Upper lobe of left lung (tissue), 6 donors: ENCODE data around the gene ADAM21. TPM values are rescaled to one million over a fixed set of nuclear protein-coding genes. Genes with fewer than 3 reads are reported as not detected.
"Not testable (repeated sequence)": the region's sequence is repeated elsewhere in the genome, so short reads cannot be mapped to it uniquely, and the experiment has no call there.

Experiments used
- ATAC-seq, 2 donors: fragments of 200-7000 bp; cut with Tn5 transposase; one replicate each; pipeline ENCODE4 v1.9.1; 2022; ENCODE audit warnings: mild to moderate bottlenecking in 2 of 2, moderate library complexity in 2 of 2; ENCODE audit not compliant: low FRiP score in 2 of 2
- DNase-seq, 2 donors: peaks; one replicate each; pipeline ENCODE4 v3.0.0-alpha.2; 2019 to 2020
- H3K27ac ChIP-seq, 4 donors: fragments of 200-600 bp; sonication (generic); one replicate each; pipeline ENCODE4 v1.5.1; 2016 to 2019
- H3K27me3 ChIP-seq, 4 donors: fragments of 200-600 bp; sonication (generic); one replicate each; pipeline ENCODE4 v1.5.1; 2017 to 2019
- H3K36me3 ChIP-seq, 4 donors: fragments of 200-600 bp; sonication (generic); one replicate each; pipeline ENCODE4 v1.5.1; 2016 to 2019
- H3K4me1 ChIP-seq, 4 donors: fragments of 200-600 bp; sonication (generic); one replicate each; pipeline ENCODE4 v1.5.1; 2018 to 2019
- H3K4me3 ChIP-seq, 4 donors: fragments of 200-600 bp; sonication (generic); one replicate each; pipeline ENCODE4 v1.5.1; 2017 to 2019; ENCODE audit warnings: mild to moderate bottlenecking in 2 of 4, moderate library complexity in 1 of 4
- H3K9me3 ChIP-seq, 4 donors: fragments of 200-600 bp; sonication (generic); one replicate each; pipeline ENCODE4 v1.5.1; 2018 to 2019
- EP300 ChIP-seq, 4 donors: sonication (generic); formaldehyde crosslinking; IDR thresholded peaks; one replicate each; pipeline ENCODE4 v1.5.1; 2017; ENCODE audit warnings: antibody characterized with exemption in 4 of 4, control low read depth in 2 of 4
- POLR2A ChIP-seq, 4 donors: fragments of 450-650 bp; IDR thresholded peaks; one replicate each; pipeline ENCODE4 v1.5.1; 2016 to 2017; ENCODE audit warnings: antibody characterized with exemption in 4 of 4, mild to moderate bottlenecking in 2 of 4
- POLR2AphosphoS5 ChIP-seq, 2 donors: sonication (generic); formaldehyde crosslinking; IDR thresholded peaks; one replicate each; pipeline ENCODE4 v1.5.1; 2017; ENCODE audit warnings: antibody characterized with exemption in 2 of 2
- WGBS, 2 donors: methylation state at CpG; one replicate each; pipeline ENCODE4 v1.1.5; 2017 to 2018; 5-methylcytosine and 5-hydroxymethylcytosine counted together
- total RNA-seq, 6 donors: library from RNA; depleted of rRNA in 4 of 6; stranded (reverse); fragments of >200 nt in 4 of 6; gene quantifications; one replicate each; pipeline versions ENCODE4 v1.1.0 to v1.2.1, GENCODE V29; 2016 to 2021
- TF ChIP-seq, protein P1 (sequence below), 6 experiments: fragments of 450-650 bp in 4 of 6; fragments of 200-600 bp in 2 of 6; sonication (generic) in 2 of 6; IDR thresholded peaks; one replicate each; pipeline ENCODE4 v1.5.1; 2016 to 2019; ENCODE audit warnings: antibody characterized with exemption in 6 of 6
- donor health status: DM: no; HTN: no; CAD: no; lungs with moderate emphysema.
- donor health status: DM: no; HTN: yes; CAD: no; lungs with severe emphysema.

Gene ADAM21
- total RNA-seq, 6 donors from 2014 or later, result 0.17 to 0.39 TPM; not detected in 4

DNA sequence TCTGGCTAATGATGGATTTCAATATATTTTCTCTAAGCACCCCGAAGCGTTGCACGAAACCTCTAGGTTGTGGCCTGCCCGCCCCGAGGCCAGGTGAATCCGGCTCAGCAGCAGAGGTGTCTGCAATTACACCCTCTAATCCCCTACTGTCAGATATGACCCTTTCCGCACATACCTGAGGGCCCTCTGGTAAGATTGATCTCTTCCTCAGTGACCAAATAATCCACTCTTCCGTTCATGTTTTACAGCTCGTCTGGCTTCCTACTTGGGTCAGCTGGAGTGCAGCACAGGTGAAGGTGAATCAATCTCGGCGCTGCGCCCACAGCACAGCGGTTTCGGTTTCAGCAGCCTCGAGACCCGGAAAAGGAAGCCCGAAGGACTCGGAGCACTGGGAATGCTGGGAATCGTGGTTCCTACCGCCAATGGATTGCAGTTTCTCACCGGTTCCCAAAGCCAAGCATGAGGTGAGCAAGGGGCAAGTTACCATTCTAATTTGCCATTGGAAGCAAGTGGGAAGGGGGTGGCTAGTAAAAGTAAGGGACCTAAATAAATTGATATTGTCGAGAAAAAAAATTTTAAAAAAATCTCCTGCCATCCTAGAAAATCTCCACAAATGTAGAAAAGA, 35.1 kb upstream of the ADAM21 start, which contains the start of gene SYNJ2BP:
Gene SYNJ2BP, minus strand, starts transcription at position 366 of the 625 bp plus-strand sequence. Its CDS starts 127 bp downstream, at position 239.
- H3K4me3 ChIP-seq, result peak within 1 kb of the TSS; percentile 45 to 87 (median 70)
- H3K27me3 ChIP-seq, result no peaks in the 10 kb centered on the region
- peaks cover 11 to 20% (median 16%) of the 10 kb centered on the region in 4 donors for H3K4me1 ChIP-seq
- ATAC-seq (peak; percentile 89 to 93), DNase-seq (peak; percentile 86)
- H3K36me3 ChIP-seq, result peaks cover 0 to 8% (median 0%) of the 10 kb centered on the region in 4 donors
- peak within 1 kb of the TSS; percentile 43 to 79 (median 72) for H3K27ac ChIP-seq
- no peaks in the 10 kb centered on the region for H3K9me3 ChIP-seq
- TF ChIP-seq EP300 (IDR thresholded peaks at IDR 0.05) (no peak), POLR2A (IDR thresholded peaks at IDR 0.05) (peak in 1 of 4 donors; percentile 53), POLR2AphosphoS5 (IDR thresholded peaks at IDR 0.05) (peak; percentile 65 to 72)
- TF ChIP-seq, protein P1, sequence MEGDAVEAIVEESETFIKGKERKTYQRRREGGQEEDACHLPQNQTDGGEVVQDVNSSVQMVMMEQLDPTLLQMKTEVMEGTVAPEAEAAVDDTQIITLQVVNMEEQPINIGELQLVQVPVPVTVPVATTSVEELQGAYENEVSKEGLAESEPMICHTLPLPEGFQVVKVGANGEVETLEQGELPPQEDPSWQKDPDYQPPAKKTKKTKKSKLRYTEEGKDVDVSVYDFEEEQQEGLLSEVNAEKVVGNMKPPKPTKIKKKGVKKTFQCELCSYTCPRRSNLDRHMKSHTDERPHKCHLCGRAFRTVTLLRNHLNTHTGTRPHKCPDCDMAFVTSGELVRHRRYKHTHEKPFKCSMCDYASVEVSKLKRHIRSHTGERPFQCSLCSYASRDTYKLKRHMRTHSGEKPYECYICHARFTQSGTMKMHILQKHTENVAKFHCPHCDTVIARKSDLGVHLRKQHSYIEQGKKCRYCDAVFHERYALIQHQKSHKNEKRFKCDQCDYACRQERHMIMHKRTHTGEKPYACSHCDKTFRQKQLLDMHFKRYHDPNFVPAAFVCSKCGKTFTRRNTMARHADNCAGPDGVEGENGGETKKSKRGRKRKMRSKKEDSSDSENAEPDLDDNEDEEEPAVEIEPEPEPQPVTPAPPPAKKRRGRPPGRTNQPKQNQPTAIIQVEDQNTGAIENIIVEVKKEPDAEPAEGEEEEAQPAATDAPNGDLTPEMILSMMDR (IDR thresholded peaks at IDR 0.05), result no peak
- 0 to 2% methylated on average over 22 of the region's 22 CpGs for WGBS, 2 donors

DNA sequence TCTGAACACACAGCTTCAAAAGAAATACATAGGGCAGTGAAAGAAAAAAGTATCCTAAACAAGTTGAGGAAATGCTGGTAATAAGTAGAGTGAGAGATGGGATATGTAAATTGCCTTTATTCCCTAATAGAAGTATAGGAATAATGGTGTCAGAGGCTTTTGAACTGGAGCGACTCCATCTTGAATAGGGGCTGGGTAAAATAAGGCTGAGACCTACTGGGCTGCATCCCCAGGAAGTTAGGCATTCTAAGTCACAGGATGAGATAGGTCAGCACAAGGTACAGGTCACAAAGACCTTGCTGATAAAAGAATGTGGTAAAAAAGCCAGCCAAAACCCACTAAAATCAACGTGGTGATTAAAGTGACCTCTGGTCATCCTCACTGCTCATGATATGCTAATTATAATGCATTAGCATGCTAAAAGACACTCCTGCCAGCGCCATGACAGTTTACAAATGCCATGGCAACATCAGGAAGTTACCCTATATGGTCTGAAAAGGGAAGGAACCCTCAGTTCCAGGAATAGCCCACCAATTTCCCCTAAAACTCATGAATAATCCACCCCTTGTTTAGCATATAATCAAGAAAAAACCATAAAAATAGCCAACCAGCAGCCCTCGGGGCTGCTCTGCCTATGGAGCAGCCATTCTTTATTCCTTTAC, 32.6 kb upstream of the ADAM21 start:
- 64 to 67% methylated on average over 4 of the region's 4 CpGs for WGBS, 2 donors

DNA sequence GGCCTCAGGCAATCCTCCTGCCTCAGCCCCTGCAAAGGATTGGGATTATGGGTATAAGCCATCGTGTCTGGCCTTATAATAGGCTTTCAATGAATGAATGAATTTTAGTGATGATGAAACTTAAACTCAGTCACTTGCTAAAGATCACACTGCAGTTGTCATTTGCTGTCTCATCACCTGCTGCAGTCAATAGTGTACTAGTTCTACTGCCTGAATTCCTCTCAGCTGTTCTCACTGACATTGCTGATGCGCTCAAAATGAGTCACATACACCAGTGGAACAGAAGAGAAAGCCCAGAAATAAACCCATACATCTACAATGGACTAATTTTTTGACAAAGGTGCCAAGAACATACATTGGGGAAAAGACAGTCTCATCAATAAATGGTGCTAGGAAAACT, 29.4 kb upstream of the ADAM21 start:
- no peaks in the 10 kb centered on the region for H3K4me1 ChIP-seq
- H3K27ac ChIP-seq, result no peak overlapping the region
- 88 to 93% methylated on average over 2 of the region's 2 CpGs for WGBS, 2 donors
- TF ChIP-seq POLR2A (IDR thresholded peaks at IDR 0.05) (no peak), EP300 (IDR thresholded peaks at IDR 0.05) (no peak), POLR2AphosphoS5 (IDR thresholded peaks at IDR 0.05) (no peak)
- TF ChIP-seq, protein P1 (IDR thresholded peaks at IDR 0.05), result no peak
- H3K36me3 ChIP-seq, result no peaks in the 10 kb centered on the region
- no peak overlapping the region for H3K4me3 ChIP-seq
- H3K9me3 ChIP-seq, result no peaks in the 10 kb centered on the region
- no peak for DNase-seq
- H3K27me3 ChIP-seq, result no peaks in the 10 kb centered on the region
- ATAC-seq, result no peak

More for the DNA sequence above, 32.6 kb upstream of the ADAM21 start:
- not testable (repeated sequence) for H3K27me3 ChIP-seq, H3K27ac ChIP-seq, H3K9me3 ChIP-seq, ATAC-seq, DNase-seq, H3K36me3 ChIP-seq, H3K4me3 ChIP-seq
- H3K4me1 ChIP-seq, result peaks cover 11 to 16% (median 15%) of the 10 kb centered on the region in 4 donors

DNA sequence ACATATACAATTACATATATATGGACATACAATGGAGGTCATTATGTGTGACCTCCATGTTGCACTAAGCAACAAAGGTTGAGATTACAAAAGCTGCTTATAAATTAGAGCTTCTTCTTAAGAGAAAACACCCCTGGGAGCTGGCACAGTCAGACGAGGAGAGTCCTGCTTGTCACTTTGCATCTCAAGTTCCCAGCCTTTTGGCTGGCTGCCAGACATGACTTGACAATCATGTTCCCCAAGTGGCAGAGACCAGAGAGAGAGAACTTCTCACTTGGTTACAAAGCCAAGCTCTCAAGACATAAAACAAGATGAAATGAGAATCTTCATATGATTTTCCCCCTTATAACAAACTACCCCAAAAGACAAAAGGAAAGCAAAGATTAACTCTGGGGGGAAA, 26.6 kb upstream of the ADAM21 start:
- ATAC-seq, result no peak
- H3K36me3 ChIP-seq, result no peaks in the 10 kb centered on the region
- H3K4me1 ChIP-seq, result no peaks in the 10 kb centered on the region
- H3K27me3 ChIP-seq, result no peaks in the 10 kb centered on the region
- DNase-seq, result no peak
- no peaks in the 10 kb centered on the region for H3K9me3 ChIP-seq
- TF ChIP-seq EP300 (IDR thresholded peaks at IDR 0.05) (no peak), POLR2AphosphoS5 (IDR thresholded peaks at IDR 0.05) (no peak), POLR2A (IDR thresholded peaks at IDR 0.05) (no peak)
- TF ChIP-seq, protein P1 (IDR thresholded peaks at IDR 0.05), result no peak
- no peak overlapping the region for H3K27ac ChIP-seq
- H3K4me3 ChIP-seq, result no peak overlapping the region
- WGBS, 2 donors, result 0 to 7% methylated on average over 1 of the region's 1 CpG

DNA sequence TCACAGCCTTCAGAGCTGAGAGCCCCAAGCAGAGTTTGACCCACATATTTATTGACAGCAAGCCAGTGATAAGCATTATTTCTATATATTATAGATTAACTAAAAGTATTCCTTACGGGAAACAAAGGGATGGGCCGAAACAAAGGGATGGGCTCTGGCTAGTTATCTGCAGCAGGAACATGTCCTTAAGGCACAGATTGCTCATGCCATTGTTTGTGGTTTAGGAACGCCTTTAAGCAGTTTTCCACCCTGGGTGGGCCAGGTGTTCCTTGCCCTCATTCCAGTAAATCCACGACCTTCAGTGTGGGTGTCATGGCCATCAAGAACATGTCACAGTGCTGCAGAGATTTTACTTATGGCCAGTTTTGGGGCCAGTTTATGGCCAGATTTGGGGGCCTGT, 25.4 kb upstream of the ADAM21 start:
- H3K27me3 ChIP-seq, H3K4me3 ChIP-seq, ATAC-seq, H3K4me1 ChIP-seq, H3K36me3 ChIP-seq, DNase-seq, H3K27ac ChIP-seq: not testable (repeated sequence)
- 66 to 76% methylated on average over 4 of the region's 4 CpGs for WGBS, 2 donors
- peaks cover 0 to 10% (median 5%) of the 10 kb centered on the region in 4 donors for H3K9me3 ChIP-seq
